Type B pancreatic cell (in vitro differentiated cells): ENCODE data around the gene TNS3. TPM values are rescaled to one million over a fixed set of nuclear protein-coding genes. Genes with fewer than 3 reads are reported as not detected.

Source experiments
- DNase-seq: peaks from one replicate; pipeline ENCODE4 v3.0.0; 2021; ENCODE audit warnings: mixed read lengths; ENCODE audit not compliant: unreplicated experiment; ENCODE audit errors: extremely low spot score
- H3K27ac Mint-ChIP-seq: 2 replicates; pipeline ENCODE4 v1.8.0; 2021; ENCODE audit warnings: mild to moderate bottlenecking, mixed read lengths
- H3K27me3 Mint-ChIP-seq: 2 replicates; pipeline ENCODE4 v1.8.0; 2021; ENCODE audit warnings: mixed read lengths
- H3K36me3 Mint-ChIP-seq: 2 replicates; pipeline ENCODE4 v1.8.0; 2021; ENCODE audit warnings: mixed read lengths
- H3K4me1 Mint-ChIP-seq: one replicate; pipeline ENCODE4 v1.8.0; 2021; ENCODE audit warnings: mixed read lengths; ENCODE audit not compliant: unreplicated experiment
- H3K4me3 Mint-ChIP-seq: 2 replicates; pipeline ENCODE4 v1.8.0; 2021; ENCODE audit warnings: mild to moderate bottlenecking, mixed read lengths
- H3K9me3 Mint-ChIP-seq: 2 replicates; pipeline ENCODE4 v1.8.0; 2021; ENCODE audit warnings: mixed read lengths
- CTCF ChIP-seq: fragments of 200-600 bp; sonication (generic); conservative IDR thresholded peaks from 2 replicates; pipeline ENCODE4 v1.5.0; 2021; ENCODE audit warnings: antibody characterized with exemption, mild to moderate bottlenecking
- total RNA-seq: library from RNA; stranded (reverse); gene quantifications from 2 replicates; pipeline ENCODE4 v1.2.1, GENCODE V29; 2021; ENCODE audit warnings: low replicate concordance

Gene TNS3
- total RNA-seq, 1 donor from 2014 or later = 138 TPM

GRCh38 chr7:47282790-47283496 lies 299.0 kb downstream of the TNS3 start:
- TF ChIP-seq CTCF = no peak
- peaks cover 4% of the 10 kb centered on the region for H3K4me1 Mint-ChIP-seq
- no peak for DNase-seq
- H3K36me3 Mint-ChIP-seq = peaks cover 56% of the 10 kb centered on the region
- H3K4me3 Mint-ChIP-seq = no peak overlapping the region
- no peaks in the 10 kb centered on the region for H3K9me3 Mint-ChIP-seq
- H3K27me3 Mint-ChIP-seq = no peaks in the 10 kb centered on the region
- H3K27ac Mint-ChIP-seq = peak overlapping the region; percentile 41

- no peak for TF ChIP-seq CTCF
- H3K4me1 Mint-ChIP-seq = peaks cover 4% of the 10 kb centered on the region
- no peaks in the 10 kb centered on the region for H3K27me3 Mint-ChIP-seq
- H3K27ac Mint-ChIP-seq = peak overlapping the region; percentile 41
- no peaks in the 10 kb centered on the region for H3K9me3 Mint-ChIP-seq
- no peak for DNase-seq
- no peak overlapping the region for H3K4me3 Mint-ChIP-seq
- H3K36me3 Mint-ChIP-seq = peaks cover 49% of the 10 kb centered on the region
Observed at GRCh38 chr7:47281966-47282643, 299.8 kb downstream of the TNS3 start.

GRCh38 chr7:47281161-47281560 lies 300.8 kb downstream of the TNS3 start:
- no peak for TF ChIP-seq CTCF
- Mint-ChIP-seq H3K4me1 (peaks cover 4% of the 10 kb centered on the region), H3K9me3 (no peaks in the 10 kb centered on the region), H3K4me3 (no peak overlapping the region), H3K27ac (no peak overlapping the region), H3K36me3 (peaks cover 49% of the 10 kb centered on the region), H3K27me3 (no peaks in the 10 kb centered on the region)
- no peak for DNase-seq

- Mint-ChIP-seq H3K9me3 (no peaks in the 10 kb centered on the region), H3K27me3 (no peaks in the 10 kb centered on the region), H3K4me3 (no peak overlapping the region), H3K4me1 (peaks cover 4% of the 10 kb centered on the region), H3K27ac (no peak overlapping the region), H3K36me3 (peaks cover 47% of the 10 kb centered on the region)
- no peak for DNase-seq
- no peak for TF ChIP-seq CTCF
Observed at GRCh38 chr7:47280114-47280513, 301.8 kb downstream of the TNS3 start.

- no peak for DNase-seq
- Mint-ChIP-seq H3K9me3 (no peaks in the 10 kb centered on the region), H3K36me3 (peaks cover 45% of the 10 kb centered on the region), H3K4me3 (no peak overlapping the region), H3K27ac (no peak overlapping the region), H3K27me3 (no peaks in the 10 kb centered on the region), H3K4me1 (peaks cover 4% of the 10 kb centered on the region)
- no peak for TF ChIP-seq CTCF
Observed at GRCh38 chr7:47278043-47278442, 303.9 kb downstream of the TNS3 start.
